HG03108 (cell line): ENCODE results near the gene TOM1L2.
"Not testable (repeated sequence)": the region's sequence is repeated elsewhere in the genome, so short reads cannot be mapped to it uniquely, and the experiment has no call there.

Experiments
- ATAC-seq: cut with Tn5 transposase; IDR thresholded peaks from one replicate; pipeline ENCODE4 v1.9.1; 2021; ENCODE audit warnings: moderate library complexity; ENCODE audit not compliant: unreplicated experiment

The TOM1L2 gene

DNA sequence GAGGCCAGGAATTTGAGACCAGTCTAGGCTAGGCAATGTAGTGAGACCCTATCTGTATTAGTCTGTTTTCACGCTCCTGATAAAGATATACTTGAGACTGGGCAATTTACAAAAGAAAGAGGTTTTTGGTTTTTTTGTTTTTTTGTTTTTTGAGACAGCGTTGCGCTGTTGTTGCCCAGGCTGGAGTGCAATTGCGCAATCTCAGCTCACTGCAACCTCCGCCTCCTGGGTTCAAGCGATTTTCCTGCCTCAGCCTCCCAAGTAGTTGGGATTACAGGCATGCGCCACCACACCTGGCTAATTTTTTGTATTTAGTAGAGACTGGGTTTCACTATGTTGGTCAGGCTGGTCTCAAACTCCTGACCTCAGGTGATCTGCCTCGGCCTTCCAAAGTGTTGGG is 23.7 kb upstream of the TOM1L2 start:
- ATAC-seq, result not testable (repeated sequence)

- no peak for ATAC-seq
Measured at GRCh38 chr17:17994271-17995069, 22.3 kb upstream of the TOM1L2 start.

GRCh38 chr17:17993852-17994251 is 21.7 kb upstream of the TOM1L2 start:
- ATAC-seq, result no peak

DNA sequence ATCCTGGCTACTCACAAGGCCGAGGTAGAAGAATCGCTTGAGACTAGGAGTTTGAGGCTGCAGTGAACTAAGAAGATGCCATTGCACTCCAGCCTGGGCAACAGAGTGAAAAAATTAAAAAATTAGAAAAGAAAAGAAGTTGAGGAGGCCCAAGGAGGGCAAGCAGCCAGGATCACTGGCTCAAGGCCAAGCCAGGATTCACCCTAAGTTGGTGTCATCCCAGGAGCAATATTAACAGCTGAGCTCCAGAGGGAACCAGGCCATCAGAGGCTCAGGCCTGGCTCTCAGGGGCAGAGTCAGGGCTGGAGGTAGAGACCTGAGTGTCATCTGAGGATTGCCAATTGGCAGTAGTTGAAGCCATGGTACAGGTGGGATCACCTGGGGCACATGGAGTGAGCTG is 21.2 kb upstream of the TOM1L2 start:
- no peak for ATAC-seq

DNA sequence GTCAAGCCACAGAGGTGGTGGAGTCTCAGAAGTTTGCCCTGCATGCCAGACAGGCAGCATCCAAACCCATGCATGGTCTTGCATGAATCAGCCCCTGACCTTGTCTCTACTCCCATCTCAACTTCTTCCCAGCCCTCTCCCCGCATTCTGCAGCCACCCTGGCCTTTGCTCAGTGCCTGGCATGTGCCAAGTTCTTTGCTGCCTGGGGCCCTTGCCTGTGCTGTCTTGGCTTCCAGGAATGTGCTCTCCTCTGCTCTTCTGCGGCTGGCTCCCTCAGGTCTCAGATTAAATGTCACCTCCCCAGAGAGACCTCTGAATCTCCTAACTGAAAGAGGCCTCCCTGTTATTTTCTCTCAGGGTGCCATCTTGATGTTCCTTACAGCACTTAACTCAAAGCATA is 18.1 kb upstream of the TOM1L2 start:
- no peak for ATAC-seq

- no peak for ATAC-seq
Measured at GRCh38 chr17:17989618-17990017, 17.4 kb upstream of the TOM1L2 start.

GRCh38 chr17:17989081-17989480 is 16.9 kb upstream of the TOM1L2 start:
- no peak for ATAC-seq

DNA sequence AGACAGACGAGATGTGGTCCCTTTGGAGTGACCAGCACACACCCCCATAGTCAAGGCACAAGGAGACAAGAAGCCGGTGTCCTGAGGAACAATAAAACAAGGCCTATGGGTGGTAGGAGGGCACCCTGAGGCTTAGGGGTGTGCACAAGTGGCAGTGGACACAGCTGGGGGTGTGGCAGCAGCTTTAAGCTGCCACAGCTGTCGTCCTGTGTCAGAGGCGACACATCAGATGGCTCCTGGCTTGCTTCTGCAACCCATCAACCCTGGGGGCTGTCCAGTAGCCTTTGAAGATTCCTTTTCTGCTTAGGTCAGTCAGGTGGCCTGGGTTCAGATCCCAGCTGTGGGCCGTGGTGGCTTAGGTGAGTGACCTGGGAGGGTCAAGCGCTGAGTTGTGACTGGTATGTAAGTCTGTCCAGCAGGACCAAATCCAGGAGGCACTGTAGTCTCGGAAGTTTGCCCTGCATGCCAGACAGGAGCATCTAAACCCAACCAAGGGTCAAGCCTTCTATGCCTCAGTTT is 16.3 kb upstream of the TOM1L2 start:
- no peak for ATAC-seq

GRCh38 chr17:17987901-17988300 is 15.7 kb upstream of the TOM1L2 start:
- ATAC-seq, result no peak

- ATAC-seq, result no peak
Measured at GRCh38 chr17:17987187-17987896, 15.1 kb upstream of the TOM1L2 start.

DNA sequence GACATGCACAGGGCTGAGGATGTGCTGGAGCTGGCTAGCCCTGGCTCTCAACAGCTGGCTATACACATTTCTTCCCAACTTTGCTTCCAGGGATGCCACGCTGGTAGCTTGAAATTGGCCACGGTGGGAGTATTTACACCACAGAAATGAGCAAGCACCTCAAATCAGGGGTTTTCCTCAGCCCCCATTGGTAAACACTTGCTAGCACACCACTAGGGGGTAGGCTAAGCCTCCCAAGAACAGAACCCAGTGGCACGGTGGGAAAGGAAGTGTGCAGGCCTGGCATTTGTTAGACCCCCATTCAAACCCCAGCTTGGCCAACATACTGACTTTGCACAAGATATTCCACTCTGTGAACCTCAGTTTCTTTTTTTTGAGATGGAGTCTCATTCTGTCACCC is 13.4 kb upstream of the TOM1L2 start:
- no peak for ATAC-seq

DNA sequence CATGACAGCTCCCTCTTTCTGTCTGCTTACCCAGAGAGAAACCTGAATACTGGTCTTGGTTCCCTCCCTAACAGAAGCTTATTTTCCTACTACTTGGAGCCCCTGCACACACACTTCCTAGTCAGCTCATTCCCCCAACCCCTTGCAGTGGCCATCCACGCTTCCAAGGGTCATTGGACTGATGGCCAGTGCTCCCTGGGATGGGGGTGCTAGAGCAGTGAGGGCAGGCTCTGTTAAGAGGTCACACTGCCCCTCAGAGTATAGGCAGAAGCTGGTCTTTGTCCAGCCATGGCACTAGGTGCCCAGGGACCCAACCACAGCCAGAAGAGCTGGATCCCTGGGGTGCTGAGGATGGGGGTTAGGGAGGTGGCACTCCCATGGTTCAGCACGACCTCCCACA is 13.0 kb upstream of the TOM1L2 start:
- ATAC-seq, result no peak

DNA sequence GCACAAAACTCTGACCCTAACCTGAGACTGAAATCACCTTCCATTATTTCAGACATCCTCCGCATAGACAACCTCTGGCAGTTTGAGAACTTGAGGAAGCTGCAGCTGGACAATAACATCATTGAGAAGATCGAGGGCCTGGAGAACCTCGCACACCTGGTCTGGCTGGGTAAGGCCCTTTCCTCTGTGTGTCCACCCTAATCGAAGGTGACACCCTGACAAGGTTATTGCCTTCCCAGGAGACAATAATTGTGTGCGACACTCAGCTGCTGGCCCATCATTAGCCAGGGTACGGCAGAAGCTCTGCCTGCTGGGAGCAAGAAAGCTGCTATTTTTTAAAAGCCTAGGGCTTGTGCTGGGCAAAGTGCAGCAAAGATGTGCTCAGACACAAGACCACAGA is 11.6 kb upstream of the TOM1L2 start:
- ATAC-seq, result no peak

DNA sequence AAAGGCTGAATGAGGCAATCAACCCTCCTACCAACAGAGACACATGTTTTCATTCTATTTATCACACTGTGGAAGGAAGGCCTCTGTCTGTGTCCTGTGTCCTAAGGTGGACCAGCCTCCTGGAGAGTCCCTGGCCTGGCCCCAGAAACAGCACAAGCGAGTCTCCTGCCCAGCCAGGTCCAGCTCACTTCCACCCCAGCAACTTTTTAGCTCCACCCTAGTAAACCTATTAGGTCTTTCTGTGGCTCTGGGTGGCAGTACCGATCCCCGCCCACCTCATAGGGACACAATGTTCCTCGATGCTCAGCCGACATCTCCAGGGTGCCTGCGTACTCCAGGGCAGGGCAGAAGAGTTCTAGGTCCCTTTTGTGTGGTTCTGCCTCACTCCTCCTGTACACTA is 11.2 kb upstream of the TOM1L2 start:
- ATAC-seq, result no peak

DNA sequence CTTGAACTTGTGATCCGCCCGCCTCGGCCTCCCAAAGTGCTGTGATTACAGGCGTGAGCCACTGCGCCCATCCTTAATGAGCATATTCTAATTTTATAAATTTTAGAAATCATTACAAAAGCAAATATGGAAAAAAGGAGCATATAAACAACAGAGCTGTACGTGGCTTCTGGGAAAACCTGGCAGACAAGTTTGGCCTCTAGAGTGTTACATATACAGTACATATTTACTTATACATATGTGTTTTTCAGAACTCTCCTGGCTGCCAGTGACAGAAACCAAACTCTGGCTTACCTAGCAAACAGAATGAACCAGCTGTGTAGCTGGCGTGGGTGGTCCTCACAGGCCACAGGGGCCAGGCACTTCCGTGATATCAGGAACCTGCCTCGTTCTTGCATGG is 10.6 kb upstream of the TOM1L2 start:
- ATAC-seq, result no peak

GRCh38 chr17:17981330-17981729 is 9.1 kb upstream of the TOM1L2 start:
- ATAC-seq, result no peak

DNA sequence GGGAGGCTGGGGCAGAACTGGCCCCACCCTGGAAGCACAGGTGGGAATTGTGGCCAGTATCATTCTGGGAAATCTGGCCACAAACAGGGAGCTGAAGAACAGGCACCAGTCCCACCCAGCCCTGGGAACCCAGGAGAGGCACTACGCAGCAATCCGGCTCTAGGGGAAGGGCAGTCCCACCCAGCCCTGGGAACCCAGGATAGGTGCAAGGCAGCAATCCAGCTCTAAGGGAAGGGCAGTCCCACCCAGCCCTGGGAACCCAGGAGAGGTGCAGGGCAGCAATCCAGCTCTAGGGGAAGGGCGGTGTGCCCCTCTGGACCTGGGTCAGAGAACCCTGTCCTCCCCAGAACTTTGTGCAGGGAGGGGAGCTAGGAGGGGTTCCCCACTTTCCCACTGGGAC is 7.6 kb upstream of the TOM1L2 start:
- ATAC-seq, result no peak

DNA sequence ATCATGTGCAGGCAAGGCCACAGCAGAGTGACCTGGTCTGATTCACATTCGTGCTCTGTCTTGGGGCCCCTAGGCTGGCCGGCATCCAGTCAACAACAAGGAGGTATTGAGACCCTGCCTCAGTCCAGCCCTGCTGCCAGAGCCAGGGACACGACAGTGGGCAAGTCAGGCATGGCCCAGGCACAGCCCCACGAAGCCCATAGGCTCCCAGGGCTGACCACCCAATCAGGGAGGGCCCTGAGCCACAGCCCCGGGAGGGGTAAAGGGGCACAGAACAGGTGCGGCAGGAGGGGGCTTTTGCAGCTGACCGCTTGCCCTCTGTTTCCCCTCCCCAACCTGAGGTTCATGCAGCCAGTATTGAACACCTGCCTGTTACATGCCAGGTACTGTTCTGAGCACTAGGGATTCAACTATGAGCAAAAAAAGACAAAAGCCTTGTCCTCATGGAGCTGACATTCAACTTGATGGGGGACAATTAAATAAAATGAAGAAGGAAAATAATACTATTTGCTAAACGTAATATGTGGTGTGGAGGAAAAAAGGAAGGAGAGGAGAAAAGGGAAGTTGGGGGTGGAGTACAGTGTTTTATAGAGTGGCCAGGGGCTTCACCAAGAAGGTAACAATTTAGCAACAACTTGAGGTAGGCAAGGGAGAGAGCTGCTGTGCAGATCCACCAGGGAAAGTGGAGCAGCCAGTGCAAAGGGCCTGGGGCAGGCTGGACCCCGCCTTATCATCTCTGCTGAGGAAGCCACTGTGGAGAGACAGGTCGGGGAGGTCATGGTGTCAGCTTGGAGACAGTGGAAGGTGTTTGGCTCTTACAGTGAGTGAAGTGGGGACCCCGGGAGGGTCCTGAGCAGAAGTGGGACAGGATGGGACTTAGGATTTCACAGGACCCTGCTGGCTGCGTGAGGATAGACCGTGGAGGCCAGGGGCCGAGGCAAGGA is 6.6 kb upstream of the TOM1L2 start:
- ATAC-seq, result no peak

GRCh38 chr17:17976931-17977570 is 4.9 kb upstream of the TOM1L2 start:
- ATAC-seq, result no peak

GRCh38 chr17:17975436-17975835 is 3.2 kb upstream of the TOM1L2 start:
- no peak for ATAC-seq

DNA sequence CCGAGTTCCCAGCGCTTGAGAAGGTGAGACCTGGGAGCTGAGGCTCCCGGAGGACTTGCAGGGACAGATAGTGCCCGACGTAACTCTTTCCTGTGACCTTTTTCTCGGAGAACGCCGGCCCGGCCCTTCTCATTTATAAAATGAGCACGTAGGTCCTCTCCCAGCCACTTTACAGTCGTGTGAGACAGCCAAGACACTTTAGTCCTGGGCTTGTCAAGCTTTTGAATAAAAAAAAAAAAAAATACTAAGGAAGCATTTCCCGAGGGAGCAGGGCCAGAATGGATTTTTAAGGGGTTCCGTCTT is 703 bp upstream of the TOM1L2 start:
- no peak for ATAC-seq
